ENCODE data around the gene FSTL4.
A peak's percentile ranks its signal among the peaks of the same experiment; 100 is the strongest.

FSTL4 gene

DNA sequence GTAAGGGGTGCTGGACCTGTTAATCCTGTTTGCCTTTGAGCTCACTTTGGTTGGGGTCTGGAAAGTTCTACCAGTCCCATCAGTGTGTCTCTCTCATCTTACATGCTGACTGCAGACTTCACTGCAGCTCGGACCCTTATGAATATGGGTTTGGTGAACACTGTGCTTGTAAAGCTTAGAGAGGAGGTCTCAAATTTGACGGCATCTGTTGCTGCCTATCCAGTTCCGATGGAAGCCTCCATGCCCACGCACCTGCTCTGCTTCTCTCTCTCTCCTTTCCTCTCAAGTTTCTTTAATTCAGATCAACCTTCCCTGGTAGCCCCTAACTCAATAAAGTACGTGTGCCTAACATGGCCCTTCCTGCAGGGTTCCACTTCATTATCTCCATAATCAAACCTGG, 342.6 kb downstream of the FSTL4 start:
- no peak for DNase-seq

DNA sequence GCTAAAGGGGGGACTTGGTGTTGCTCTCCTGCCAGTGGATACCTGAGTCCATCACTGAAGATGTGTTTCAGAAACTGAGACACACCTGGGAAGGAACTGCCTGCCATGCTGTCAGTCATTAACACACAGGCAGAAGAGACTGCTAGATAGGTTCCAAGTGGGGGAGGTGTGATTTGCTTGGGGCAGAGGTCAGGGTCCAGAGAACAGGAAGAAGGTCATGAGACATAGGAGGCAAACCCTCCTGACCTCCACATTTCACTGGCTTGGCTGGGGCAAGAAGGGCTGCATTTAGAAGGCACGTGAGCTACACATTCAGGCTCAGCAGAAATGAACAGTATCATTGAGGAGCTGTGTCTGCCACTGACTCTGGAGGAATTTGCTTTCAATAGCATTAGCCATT, 344.7 kb downstream of the FSTL4 start:
- DNase-seq, result no peak

DNA sequence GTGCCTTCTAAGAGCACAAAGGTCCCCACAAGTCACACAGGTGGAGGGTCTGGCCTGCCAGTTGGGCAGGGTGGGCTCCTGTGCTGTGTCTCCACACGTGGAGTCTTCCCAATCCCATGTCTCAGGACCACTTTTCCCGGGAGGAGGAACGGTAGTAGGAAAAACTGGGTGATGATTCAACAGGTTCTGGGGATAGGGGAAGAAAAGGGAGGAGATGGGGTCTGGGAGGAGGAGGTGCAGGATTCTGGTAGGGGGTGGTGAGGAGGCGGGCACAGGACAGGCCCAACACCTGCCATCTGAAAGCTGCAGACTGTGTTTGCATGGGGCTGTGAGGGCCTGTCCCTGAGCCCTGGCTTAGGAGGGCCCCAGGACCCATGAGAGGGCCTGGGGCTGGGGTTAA, 345.4 kb downstream of the FSTL4 start:
- DNase-seq, result no peak

DNA sequence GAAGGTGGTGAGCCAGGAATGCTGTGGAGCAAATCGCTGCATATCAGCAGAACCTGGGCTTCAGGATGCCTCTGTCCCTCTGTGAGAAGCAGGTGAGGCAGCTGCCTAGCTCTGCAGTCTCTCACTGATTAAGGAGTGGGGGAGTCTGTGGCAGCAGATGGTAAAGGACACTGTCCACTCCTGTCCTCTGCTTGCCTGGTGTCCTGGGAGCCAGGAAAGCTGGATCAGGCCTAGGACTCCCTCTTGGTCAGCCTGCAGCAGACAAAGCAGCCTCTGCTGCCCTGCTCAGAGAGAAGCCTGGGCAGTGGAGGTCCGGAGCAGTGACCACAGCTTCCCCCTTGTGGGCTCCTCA, 345.8 kb downstream of the FSTL4 start:
- DNase-seq, result no peak

DNA sequence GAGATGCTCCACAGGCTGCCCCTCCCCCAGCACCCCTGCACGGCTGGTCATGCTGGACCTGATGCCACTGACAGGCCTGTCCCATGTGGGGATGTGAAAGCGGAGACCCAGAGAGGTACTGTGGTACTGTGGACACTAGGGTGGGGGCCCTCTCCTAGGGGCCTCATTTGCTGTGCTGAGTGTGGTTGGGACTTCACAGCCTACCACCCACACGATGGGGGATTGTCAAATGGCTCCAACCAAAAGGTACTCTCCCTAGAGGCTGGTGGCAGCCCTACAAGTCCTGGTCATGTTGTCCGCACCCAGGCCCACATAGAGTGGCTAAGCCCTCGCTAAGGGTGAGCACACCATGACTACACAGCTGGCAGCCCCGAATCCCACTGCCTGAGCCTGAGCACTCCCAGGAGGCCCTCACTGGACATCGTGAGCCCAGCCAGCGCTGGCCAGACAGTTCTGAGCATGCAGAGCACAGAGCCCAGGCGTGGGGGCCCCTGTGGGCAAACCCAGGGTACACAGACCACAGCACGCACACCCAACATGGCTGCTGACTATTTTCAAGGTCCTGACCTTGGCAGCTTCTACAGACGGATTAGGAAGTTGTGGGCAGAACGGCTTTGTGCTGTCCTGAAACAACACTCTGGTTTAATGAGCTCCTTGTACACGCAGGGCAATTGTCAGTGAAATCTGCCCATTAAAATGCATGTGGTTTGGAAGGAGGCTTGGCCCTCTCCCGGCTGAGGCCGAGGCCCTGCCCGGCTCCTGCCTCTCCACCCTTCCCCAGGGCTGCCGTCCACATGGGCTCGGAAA, 346.4 kb downstream of the FSTL4 start:
- no peak for DNase-seq

DNA sequence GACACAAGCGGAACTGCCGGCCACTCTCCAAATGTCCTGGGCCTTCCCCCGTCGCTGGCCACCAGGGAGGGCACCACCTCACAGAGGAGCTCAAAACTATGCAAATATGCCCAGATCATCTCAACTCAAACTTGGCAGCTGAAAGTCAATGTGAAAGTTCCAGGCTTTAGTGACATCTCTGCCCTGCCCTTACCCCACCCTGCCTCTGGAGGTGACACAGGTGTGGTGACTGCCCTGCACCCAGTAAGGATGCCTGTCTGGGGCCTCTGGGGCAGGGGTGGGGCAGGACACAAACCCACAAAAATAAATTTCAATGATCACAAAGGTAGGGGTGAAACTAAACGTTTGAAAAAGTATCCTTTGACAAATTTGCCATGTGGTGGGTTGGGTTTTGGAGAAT, 347.1 kb downstream of the FSTL4 start:
- no peak for DNase-seq

DNA sequence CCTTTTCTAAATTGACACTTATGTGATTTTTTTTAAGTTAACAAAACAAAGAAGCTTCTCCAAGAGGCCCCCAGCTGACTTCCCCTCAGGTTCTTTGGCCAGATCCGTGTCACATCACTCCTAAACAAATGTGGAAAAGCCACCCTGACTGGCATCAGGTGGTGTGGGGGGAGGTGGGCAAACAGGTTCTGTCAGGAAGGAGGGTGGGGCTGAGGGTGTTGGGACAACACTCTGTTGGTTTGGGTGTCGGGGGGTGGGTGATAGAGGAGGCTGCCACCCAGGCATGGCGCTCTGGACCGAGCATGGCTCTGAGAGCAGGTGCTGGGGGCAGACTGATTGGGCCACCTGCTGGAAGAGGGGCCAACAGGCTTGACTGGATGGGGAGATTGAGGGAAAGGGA, 349.7 kb downstream of the FSTL4 start:
- DNase-seq, result no peak

DNA sequence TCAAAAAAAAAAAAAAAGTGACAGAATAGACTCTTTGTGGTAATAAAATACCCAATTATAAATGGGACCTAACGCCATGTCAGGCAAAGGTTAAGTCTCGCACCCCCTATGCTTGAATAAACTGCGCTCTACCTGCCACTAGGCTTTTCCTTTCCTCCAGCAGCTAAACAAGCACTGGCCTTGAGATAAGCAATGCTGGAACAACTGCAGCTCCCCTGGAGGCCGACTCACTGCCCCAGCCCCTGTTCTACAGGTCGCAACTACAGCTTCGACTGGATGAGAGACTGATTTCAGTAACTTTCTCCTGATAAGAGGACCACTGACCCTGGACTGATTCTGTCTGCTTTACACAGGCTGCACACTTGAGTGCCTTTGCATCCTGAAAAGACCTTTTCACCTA, 350.3 kb downstream of the FSTL4 start:
- DNase-seq, result no peak

DNA sequence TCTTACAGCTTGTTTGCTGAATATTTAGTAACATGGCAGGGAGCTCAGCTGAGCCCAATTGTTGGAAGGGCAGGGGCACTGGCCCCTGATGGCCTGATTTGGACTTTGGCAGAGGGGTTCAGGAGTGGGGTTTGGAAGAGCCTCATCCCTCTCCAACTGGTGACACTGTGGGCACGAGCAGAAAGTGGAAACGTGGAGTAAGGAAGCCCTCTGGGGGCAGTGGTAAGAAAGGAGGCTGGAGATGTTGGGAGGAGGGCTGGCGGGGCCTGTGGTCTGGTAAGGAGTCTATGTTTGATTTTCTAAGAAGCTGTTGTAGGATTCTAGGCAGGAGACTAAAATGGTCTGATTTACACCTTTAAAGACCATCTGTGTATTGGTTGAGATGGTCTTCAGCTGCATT, 351.6 kb downstream of the FSTL4 start:
- no peak for DNase-seq

DNA sequence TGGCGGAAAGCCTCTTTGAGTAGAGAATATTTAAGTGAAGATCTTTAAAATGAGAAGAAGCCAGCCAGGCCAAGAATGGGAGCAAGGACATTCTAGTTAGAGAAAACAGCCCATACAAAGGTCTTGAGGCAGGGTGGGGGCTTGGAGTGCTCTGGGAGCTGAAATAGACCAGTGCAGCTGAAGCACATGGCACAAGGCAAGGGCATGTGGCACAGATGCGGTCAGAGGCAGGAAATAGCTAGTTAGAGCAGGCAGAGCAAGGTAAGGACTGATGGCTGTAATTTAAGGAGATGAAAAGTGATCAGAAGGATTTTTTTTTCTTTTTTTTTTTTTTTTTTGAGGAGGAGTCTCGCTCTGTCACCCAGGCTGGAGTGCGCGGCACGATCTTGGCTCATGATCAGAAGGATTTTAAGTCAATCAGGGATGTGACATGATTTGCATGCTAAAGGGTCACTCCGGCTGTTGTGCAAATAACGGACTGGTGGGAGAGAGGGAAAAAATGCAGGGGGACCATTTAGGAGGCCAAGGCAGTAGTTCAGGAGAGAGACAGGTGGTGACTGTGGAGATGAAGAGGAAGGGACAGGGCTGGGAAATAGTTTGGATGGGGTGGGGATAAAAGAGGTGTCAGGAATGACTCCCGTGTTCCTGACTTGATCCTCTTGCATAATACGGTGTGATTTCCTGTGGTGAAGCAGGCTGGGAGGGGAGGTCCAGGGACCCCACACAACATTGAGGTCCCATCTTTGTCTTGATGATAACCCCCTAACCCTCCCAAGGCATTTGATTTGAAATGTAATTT, 352.9 kb downstream of the FSTL4 start:
- DNase-seq, result no peak

DNA sequence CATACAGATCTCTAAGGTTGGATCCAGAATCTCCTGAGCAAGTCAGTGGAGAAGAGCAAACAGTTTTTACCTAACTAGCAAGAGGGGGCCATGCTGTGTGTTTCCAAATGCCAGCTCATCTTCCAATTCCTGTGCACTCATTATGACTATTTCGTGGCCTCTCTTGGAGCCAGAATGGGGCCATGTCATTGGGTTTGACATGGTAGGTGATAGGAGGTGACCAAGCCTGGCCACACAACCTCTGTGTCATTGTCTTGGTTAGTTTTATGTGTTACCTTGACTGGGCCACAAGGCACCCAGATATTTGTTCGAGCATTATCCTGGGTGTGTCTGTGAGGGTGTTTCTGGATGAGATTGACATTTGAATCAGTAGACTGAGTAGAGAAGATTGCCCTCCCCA, 354.4 kb downstream of the FSTL4 start:
- DNase-seq, result no peak

DNA sequence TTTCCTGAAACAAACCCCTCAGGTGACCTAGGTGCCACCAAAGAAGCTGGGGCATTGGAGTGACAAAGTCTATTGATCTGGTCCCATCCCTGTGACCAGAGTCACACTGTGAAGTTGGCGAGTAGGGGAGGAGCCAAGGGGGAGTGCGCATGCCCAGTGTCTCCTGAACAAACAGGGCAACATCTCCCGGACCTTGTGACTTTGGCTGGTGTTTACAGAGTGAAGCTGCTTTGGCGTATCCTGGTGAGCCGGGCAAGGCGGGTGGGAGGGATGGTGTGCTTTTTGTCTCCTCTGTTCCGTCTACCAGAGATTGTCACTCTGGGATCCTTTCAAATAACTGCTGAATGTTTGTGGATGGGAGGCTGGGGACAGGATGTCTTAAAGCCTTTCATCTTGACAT, 356.1 kb downstream of the FSTL4 start:
- DNase-seq, result no peak

DNA sequence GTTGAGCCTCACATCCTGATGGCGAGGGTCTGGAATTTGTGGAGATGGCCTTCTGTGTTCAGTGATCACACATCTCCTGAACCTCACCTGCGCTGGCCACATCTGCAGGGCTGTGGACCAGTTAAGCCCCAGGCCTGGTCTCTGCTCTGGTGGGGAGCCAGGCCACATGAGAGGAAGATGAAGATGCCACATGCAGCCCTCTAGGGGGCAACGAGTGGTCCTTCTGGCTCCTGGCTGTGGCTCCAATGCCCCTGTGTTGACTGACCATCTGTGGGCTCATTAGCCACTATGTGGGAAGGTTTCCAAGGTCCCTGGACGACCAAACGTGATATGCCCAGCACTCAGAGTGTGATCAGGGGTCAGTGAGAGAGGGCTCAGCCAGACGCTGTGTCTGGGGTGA, 357.5 kb downstream of the FSTL4 start:
- DNase-seq, result no peak

DNA sequence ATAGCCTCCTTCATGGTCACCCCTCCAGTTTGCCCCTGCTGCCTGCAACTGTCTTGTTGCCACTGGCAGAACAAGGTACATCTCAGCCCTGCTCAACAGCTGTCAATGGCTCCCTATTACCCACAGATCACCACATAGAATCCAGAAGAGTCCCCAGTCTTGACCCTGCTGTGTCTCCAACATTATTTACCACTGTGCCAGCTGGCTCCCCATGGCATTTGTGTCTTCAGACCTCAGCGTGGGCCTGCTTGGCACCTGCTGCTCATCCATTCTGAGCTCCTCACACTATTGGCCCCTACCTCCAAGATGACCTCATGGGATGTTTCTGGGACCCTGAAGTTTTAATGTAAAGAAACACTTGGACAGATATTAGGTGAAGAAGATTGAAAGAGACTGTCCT, 358.7 kb downstream of the FSTL4 start:
- no peak for DNase-seq

DNA sequence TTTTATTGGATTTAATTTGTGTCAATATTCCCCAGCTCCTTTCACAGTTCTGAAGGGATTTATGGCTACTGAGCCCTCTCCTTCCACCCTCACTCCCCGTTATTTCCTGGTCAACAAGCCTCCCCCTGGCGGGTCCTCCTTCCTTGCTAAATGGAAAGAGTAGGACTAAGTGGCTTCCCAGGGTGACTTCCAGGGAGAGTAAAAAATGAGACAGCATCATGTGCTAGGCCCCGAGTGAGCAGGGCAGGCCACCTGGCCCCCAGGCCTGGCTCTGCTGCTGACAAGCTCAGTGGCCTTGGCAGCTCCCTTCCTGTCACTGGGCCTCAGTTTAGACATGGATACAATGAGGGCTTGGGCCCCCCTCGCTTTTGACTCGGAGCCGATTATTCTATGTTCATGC, 359.3 kb downstream of the FSTL4 start:
- no peak for DNase-seq

DNA sequence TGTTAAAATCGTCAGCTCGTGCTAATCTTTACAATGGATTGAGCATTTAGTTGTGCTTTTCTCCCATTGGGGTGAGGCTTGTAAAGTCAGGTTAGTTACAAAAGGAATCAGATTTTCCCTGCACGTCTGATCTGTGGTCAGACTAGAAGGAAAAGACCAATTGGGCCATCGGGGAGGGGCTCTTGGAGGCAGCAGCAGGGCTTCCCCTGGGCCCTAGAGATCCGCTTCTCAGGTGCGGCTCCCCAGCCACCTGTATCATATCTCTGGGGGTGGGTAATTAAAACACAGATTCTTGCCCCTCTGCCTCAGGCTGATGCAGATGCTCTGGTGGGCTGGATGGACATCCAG, 360.2 kb downstream of the FSTL4 start:
- no peak for DNase-seq

DNA sequence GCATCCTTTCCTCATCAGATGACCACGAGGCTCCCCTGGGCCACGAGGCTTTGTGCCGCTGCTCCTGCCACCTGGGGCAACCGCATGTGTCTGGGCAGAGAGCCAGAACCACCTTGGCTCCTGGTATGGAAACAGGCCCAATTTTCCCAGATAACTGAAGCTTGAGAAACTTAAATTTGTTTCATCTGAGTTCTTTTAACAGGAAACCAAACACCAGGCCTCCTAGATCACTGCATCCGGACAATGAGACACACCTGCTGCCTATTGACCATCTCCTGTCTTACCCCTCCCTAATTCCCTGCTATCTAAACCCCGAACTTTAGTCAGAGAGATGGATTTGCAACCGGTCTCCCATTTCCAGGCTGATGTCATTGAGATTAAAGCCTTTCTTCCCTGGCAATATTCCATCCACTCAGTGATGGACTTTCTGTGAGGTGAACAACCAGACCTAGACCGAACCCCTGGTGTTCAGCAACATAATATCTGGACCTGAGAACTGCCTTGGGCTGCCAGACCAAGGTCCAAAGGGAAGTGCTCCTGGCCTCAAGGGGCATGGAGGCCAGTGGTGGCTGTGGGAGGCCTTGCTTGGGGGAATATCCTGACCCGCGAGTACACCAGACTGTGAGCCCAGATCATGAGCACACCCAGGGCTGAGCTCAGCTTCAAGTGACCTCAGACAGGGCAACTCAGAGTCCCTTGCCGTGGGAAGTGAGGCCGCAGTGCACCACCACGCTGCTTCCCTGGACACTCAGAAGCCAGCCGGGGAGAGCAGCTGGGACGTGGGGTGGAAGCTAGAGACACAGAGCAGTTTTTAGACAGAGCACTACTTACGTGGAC, 360.8 kb downstream of the FSTL4 start:
- DNase-seq, result no peak

DNA sequence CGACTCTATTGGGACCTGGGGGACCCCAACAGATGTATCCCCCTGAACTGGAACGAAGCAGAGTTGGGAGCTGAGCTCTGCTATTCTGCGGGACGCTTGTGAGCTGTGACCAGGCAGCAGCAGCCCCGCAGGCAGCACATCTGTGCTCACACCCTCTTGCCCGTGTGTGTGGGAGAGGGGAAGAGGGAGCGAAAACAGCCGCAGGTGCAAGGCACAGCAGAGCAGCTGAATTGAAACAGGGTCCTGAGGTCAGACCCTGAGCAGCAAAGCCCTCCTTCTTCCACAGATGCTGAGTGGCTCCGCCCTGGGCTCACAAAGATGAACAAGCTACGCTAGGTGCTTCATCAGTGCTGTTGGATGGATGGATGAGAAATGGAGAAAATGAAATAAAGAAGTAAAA, 361.8 kb downstream of the FSTL4 start:
- no peak for DNase-seq

DNA sequence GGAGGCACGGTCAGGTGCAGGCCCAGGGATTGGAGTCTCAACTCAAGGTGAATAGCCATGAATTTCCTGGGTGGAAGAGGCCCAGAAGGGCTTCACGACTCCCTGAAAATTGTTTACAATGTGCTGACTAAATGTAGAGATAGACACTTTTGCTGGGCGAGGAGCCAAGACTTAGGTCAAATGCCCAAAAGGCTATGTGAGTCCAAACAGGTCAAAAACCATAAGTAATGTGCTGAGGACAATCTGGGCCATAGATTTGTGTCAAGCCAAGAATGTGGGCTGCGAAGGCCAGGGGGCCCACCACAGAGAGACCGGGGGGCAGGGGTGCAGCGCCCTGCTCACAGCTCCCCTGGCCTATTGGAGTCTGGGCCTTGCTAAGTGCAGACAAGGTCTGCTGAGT, 362.7 kb downstream of the FSTL4 start:
- DNase-seq, result no peak

DNA sequence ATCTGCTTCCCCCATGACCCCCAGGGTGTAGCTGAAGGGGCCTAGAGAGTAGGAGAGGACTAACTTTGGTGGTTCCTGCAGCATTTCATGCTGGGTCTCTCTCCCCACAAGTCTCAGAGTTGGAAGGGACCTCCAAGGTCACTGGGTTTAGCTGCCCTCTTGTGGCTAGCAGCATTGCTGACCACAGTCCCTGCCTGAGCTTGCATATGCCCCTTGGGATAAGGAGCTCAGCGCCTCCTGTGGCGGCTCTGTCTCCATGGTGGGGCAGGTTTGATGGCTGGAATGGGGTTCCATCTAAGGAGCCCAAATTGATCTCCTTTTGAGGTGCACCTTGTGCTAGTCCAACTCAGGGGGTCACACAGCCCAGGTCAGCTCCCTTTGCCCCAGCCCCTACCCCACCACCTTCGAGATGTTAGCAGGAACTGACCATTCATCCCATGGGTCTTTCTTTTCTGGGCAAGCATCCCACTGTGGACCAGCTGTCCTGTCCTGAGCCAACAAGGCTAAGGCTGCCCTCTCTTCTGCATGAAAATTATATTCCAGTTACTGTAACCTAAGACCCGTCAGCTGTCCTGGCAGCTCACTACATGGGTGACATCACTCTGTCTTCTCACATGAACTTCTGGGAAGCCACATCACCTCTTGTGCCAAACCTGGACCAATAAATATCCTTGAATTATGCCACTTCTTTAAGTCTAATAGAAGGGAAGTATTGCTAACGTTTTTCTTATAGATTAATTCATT, 364.3 kb downstream of the FSTL4 start:
- DNase-seq, result peak in 9 of 56 donors; percentile 2 to 24 (median 11)

DNA sequence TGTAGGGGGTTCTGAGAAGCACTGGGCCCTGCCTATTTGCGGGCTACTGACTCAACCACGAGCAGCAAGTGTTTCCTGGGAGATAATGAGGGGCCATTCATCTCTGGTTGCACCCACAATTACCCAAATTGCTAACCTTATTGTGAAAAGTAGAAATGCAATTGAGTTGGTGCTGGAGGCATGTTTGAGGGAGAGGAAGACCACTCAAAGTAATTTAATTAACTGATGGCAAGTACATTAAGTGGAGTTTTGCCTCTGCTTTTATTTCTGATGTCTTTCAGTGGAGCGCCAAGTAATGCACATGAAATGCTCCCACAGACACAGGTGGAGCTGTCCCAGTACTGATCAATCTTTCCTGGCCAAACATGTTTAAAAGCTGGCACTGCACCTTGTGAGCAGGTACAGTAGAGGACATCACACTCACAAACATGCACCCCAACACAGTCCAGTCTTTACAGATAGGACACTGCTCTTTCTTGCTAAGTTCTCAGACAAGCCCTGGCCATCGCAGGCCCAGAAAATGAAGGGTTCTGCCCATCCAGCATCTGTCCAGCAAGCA, 365.1 kb downstream of the FSTL4 start:
- DNase-seq, result no peak

Data from nucleus accumbens (tissue), 56 donors.